ENCODE data around the gene PPP1R16B. TPM values are rescaled to one million over a fixed set of nuclear protein-coding genes. Genes with fewer than 3 reads are reported as not detected.
"Not testable (repeated sequence)": the region's sequence is repeated elsewhere in the genome, so short reads cannot be mapped to it uniquely, and the experiment has no call there.

PPP1R16B gene
- total RNA-seq, 1 donor from 2014 or later, result 5.3 TPM

DNA sequence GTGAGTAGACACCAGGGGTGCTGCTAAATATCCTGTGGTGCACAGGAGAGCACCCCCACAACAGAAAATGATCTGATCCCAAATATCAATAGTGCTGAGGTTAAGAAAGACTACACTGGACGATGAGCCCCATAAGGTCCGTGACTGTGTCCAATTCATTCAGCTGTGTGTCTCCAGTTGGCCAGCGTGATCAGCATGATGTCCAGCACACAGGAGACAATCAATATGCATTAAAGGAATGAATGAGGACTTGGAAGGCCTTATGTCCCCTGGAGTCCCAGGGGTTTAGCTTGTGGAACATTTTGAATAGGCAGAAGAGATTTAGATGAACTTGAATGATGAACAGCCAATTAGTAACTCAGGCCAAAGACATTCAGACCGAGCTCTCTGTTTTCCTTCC, 6.3 kb downstream of the PPP1R16B start:
- Mint-ChIP-seq H3K36me3 (ENCODE audit: unreplicated experiment) (no peaks in the 10 kb centered on the region), H3K27me3 (ENCODE audit: unreplicated experiment) (no peaks in the 10 kb centered on the region), H3K9me3 (ENCODE audit: unreplicated experiment) (peaks cover 6% of the 10 kb centered on the region), H3K4me1 (ENCODE audit: low read depth, unreplicated experiment) (peaks cover 31% of the 10 kb centered on the region), H3K27ac (ENCODE audit: unreplicated experiment) (peak overlapping the region; percentile 65), H3K4me3 (ENCODE audit: unreplicated experiment) (peak overlapping the region; percentile 71)
- DNase-seq, result peak; percentile 44
- TF ChIP-seq, protein P1, sequence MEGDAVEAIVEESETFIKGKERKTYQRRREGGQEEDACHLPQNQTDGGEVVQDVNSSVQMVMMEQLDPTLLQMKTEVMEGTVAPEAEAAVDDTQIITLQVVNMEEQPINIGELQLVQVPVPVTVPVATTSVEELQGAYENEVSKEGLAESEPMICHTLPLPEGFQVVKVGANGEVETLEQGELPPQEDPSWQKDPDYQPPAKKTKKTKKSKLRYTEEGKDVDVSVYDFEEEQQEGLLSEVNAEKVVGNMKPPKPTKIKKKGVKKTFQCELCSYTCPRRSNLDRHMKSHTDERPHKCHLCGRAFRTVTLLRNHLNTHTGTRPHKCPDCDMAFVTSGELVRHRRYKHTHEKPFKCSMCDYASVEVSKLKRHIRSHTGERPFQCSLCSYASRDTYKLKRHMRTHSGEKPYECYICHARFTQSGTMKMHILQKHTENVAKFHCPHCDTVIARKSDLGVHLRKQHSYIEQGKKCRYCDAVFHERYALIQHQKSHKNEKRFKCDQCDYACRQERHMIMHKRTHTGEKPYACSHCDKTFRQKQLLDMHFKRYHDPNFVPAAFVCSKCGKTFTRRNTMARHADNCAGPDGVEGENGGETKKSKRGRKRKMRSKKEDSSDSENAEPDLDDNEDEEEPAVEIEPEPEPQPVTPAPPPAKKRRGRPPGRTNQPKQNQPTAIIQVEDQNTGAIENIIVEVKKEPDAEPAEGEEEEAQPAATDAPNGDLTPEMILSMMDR (IDR thresholded peaks at IDR 0.05; ENCODE audit: partially characterized antibody, unreplicated experiment), result no peak

DNA sequence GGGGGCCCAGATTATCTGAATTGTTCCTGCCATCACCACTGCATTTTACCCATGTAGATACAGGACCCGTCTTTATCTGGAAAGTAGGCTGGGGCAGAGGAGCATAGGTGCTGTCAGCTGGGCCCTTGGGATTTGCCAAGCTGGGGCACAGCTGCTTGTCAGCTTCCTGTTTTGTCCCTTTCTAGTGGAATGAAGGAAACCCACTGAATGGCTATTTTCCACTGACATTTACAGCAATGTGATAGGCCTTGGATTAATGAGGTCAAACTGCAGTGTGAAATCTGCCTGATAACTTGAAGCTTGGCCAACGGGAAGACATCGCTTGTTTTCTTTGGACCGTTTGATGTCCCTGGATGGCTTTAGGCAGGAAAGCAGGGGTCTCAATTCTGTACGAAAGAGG, 6.7 kb downstream of the PPP1R16B start:
- no peak for DNase-seq
- no peaks in the 10 kb centered on the region for H3K27me3 Mint-ChIP-seq (ENCODE audit: unreplicated experiment)
- H3K27ac Mint-ChIP-seq (ENCODE audit: unreplicated experiment), result peak overlapping the region; percentile 65
- TF ChIP-seq, protein P1 (IDR thresholded peaks at IDR 0.05; ENCODE audit: partially characterized antibody, unreplicated experiment), result no peak
- H3K4me3 Mint-ChIP-seq (ENCODE audit: unreplicated experiment), result no peak overlapping the region
- H3K4me1 Mint-ChIP-seq (ENCODE audit: low read depth, unreplicated experiment), result peaks cover 31% of the 10 kb centered on the region
- peaks cover 6% of the 10 kb centered on the region for H3K9me3 Mint-ChIP-seq (ENCODE audit: unreplicated experiment)
- no peaks in the 10 kb centered on the region for H3K36me3 Mint-ChIP-seq (ENCODE audit: unreplicated experiment)

DNA sequence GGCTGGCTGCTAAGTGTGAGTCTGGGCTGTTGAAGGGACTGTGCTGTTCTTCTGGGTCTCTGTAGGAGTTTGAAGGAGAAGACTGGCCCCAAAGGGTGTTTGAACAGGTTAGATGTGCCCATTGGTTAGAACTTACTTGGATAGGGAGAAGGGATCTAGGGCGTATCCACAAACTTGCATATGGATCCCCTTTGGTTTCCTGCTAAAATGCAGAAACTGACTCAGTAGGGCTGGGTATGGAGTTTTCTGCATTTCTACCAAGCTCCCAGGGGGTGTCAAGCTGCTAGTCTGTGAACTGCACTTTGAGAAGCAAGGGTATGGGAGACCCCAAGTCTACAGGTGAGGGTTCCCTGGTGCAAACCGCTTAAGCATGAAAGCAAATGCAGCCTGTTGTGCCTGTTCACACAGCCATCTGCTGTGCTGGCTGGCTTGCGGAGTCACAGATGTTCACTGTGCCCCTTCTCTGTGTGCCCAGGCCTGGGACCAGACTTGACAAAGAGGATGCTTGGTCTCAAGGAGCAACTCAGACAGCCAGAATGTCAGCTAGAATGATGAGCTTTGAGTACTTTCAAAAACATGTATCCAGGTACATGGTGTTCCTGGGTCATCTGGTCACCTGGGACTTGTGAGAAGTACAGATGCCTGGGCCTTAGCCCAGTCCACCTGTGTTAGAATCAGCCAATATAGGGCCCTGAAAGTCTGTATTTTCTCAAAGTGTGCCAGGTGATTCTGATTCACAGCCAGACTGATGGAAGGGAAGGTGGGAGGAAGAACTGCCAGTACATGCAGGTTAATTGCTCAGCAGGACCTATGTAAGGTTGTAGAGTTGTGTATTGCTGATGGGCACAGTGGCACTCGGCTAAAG, 7.4 kb downstream of the PPP1R16B start:
- Mint-ChIP-seq H3K4me3 (ENCODE audit: unreplicated experiment) (no peak overlapping the region), H3K27ac (ENCODE audit: unreplicated experiment) (peak overlapping the region; percentile 48), H3K27me3 (ENCODE audit: unreplicated experiment) (no peaks in the 10 kb centered on the region), H3K4me1 (ENCODE audit: low read depth, unreplicated experiment) (peaks cover 28% of the 10 kb centered on the region), H3K36me3 (ENCODE audit: unreplicated experiment) (no peaks in the 10 kb centered on the region), H3K9me3 (ENCODE audit: unreplicated experiment) (peaks cover 2% of the 10 kb centered on the region)
- TF ChIP-seq, protein P1 (IDR thresholded peaks at IDR 0.05; ENCODE audit: partially characterized antibody, unreplicated experiment), result no peak
- no peak for DNase-seq

DNA sequence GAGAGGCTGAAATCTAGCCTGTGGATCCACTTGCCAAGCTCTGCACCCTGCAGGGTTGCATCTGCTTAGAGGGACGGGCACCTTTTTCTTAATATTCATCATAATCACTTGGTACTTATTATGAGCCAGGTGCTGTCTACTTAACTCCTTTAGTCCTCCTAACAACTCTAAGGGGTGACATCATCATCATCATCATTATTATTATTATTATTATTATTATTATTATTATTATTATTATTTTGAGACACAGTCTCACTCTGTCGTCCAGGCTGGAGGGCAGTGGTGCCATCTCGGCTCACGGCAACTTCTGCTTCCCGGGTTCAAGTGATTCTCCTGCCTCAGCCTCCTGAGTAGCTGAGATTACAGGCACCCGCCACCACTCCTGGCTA, 8.1 kb downstream of the PPP1R16B start:
- H3K27me3 Mint-ChIP-seq (ENCODE audit: unreplicated experiment); H3K36me3 Mint-ChIP-seq (ENCODE audit: unreplicated experiment); H3K27ac Mint-ChIP-seq (ENCODE audit: unreplicated experiment); DNase-seq; H3K4me3 Mint-ChIP-seq (ENCODE audit: unreplicated experiment); H3K9me3 Mint-ChIP-seq (ENCODE audit: unreplicated experiment): not testable (repeated sequence)
- peaks cover 27% of the 10 kb centered on the region for H3K4me1 Mint-ChIP-seq (ENCODE audit: low read depth, unreplicated experiment)

DNA sequence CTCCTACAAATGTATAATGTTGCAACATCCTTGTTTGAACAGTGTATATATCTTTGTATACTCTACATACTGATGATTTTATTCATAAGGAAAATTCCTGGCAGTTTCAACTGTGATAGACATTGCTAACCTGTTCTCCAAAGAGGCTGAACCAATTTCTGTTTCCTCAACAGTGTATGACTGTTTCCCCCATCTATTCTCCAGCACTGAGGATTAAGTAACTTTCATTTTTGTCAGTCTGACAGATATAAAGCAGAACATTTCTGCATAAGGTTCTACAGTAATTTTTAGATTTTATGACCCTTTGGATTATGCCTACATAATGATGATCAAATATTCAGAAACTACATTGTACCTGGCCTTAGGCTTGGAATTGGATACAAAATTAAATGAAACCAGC, 9.9 kb downstream of the PPP1R16B start:
- no peaks in the 10 kb centered on the region for H3K9me3 Mint-ChIP-seq (ENCODE audit: unreplicated experiment)
- no peak overlapping the region for H3K4me3 Mint-ChIP-seq (ENCODE audit: unreplicated experiment)

More for the DNA sequence above, 9.9 kb downstream of the PPP1R16B start:
- peaks cover 19% of the 10 kb centered on the region for H3K4me1 Mint-ChIP-seq (ENCODE audit: low read depth, unreplicated experiment)
- no peak for DNase-seq
- no peaks in the 10 kb centered on the region for H3K36me3 Mint-ChIP-seq (ENCODE audit: unreplicated experiment)
- H3K27me3 Mint-ChIP-seq (ENCODE audit: unreplicated experiment), result no peaks in the 10 kb centered on the region
- no peak overlapping the region for H3K27ac Mint-ChIP-seq (ENCODE audit: unreplicated experiment)
- TF ChIP-seq, protein P1 (IDR thresholded peaks at IDR 0.05; ENCODE audit: partially characterized antibody, unreplicated experiment), result no peak
